Left ventricle myocardium inferior (tissue), 1 donor: ENCODE results near the gene FAM3D. TPM values are rescaled to one million over a fixed set of nuclear protein-coding genes. Genes with fewer than 3 reads are reported as not detected.
"Not testable (repeated sequence)": the region's sequence is repeated elsewhere in the genome, so short reads cannot be mapped to it uniquely, and the experiment has no call there.

Experiments
- DNase-seq: peaks from one replicate; pipeline ENCODE4 v3.0.0-alpha.2; 2020
- H3K27ac ChIP-seq: fragments of 200-600 bp; replicated peaks from 2 replicates; pipeline ENCODE4 v1.8.0; 2021
- H3K27me3 ChIP-seq: fragments of 200-600 bp; 2 replicates; pipeline ENCODE4 v1.8.0; 2021; ENCODE audit warnings: low read depth
- H3K36me3 ChIP-seq: fragments of 200-600 bp; 2 replicates; pipeline ENCODE4 v1.8.0; 2021
- H3K4me1 ChIP-seq: fragments of 200-600 bp; 2 replicates; pipeline ENCODE4 v1.8.0; 2021
- H3K4me3 ChIP-seq: fragments of 200-600 bp; 2 replicates; pipeline ENCODE4 v1.8.0; 2021; ENCODE audit warnings: mild to moderate bottlenecking, moderate library complexity
- H3K9me3 ChIP-seq: fragments of 200-600 bp; replicated peaks from 2 replicates; pipeline ENCODE4 v1.8.0; 2021
- CTCF ChIP-seq: fragments of 200-600 bp; IDR thresholded peaks from 2 replicates; pipeline ENCODE4 v1.8.0; 2021; ENCODE audit warnings: antibody characterized with exemption, mild to moderate bottlenecking, borderline replicate concordance
- intact Hi-C: fragments of 100-400 bp; cut with micrococcal nuclease; formaldehyde crosslinking; loops from one replicate; pipeline ENCODE4 v1.11.0; 2022
- total RNA-seq: library from RNA; stranded (reverse); fragmentation: NEBNext Ultra II Directional; extraction: Animal tissue kit (Norgen Biotek cat#: 25700); gene quantifications from one replicate; pipeline ENCODE4 v1.2.1, GENCODE V29; 2021
- donor health status: DM: no; HTN: yes; CAD: no; lungs with severe emphysema.

FAM3D gene
- total RNA-seq, 1 donor from 2014 or later = 0.16 TPM

- Histone ChIP-seq H3K4me3 (no peak overlapping the region), H3K27ac (no peak overlapping the region), H3K9me3 (no peaks in the 10 kb centered on the region), H3K4me1 (no peaks in the 10 kb centered on the region), H3K27me3 (peaks cover 7% of the 10 kb centered on the region), H3K36me3 (no peaks in the 10 kb centered on the region)
- DNase-seq = no peak
- intact Hi-C loops = no loop called here
- TF ChIP-seq CTCF = no peak
These were observed 40.0 kb upstream of the FAM3D start for GRCh38 chr3:58706395-58707167.

GRCh38 chr3:58704745-58705144 is 38.2 kb upstream of the FAM3D start:
- Histone ChIP-seq H3K4me1 (no peaks in the 10 kb centered on the region), H3K4me3 (no peak overlapping the region), H3K36me3 (no peaks in the 10 kb centered on the region), H3K9me3 (no peaks in the 10 kb centered on the region), H3K27ac (no peak overlapping the region), H3K27me3 (peaks cover 7% of the 10 kb centered on the region)
- intact Hi-C loops = no loop called here
- no peak for DNase-seq
- no peak for TF ChIP-seq CTCF

- DNase-seq, H3K4me3 ChIP-seq, H3K27ac ChIP-seq, H3K9me3 ChIP-seq, H3K4me1 ChIP-seq, intact Hi-C loops, H3K27me3 ChIP-seq, H3K36me3 ChIP-seq: not testable (repeated sequence)
These were observed 37.7 kb upstream of the FAM3D start for GRCh38 chr3:58704304-58704703.

GRCh38 chr3:58698246-58698645 is 31.7 kb upstream of the FAM3D start:
- TF ChIP-seq CTCF = no peak
- DNase-seq = no peak
- Histone ChIP-seq H3K27ac (no peak overlapping the region), H3K4me1 (no peaks in the 10 kb centered on the region), H3K27me3 (peaks cover 6% of the 10 kb centered on the region), H3K36me3 (no peaks in the 10 kb centered on the region), H3K9me3 (no peaks in the 10 kb centered on the region), H3K4me3 (no peak overlapping the region)
- intact Hi-C loops = no loop called here

GRCh38 chr3:58697561-58697960 is 31.0 kb upstream of the FAM3D start:
- no peak for DNase-seq
- no peaks in the 10 kb centered on the region for H3K36me3 ChIP-seq
- TF ChIP-seq CTCF = no peak
- no peaks in the 10 kb centered on the region for H3K27me3 ChIP-seq
- no peak overlapping the region for H3K4me3 ChIP-seq
- intact Hi-C loops = no loop called here
- H3K27ac ChIP-seq = no peak overlapping the region
- H3K9me3 ChIP-seq = peaks cover 4% of the 10 kb centered on the region
- H3K4me1 ChIP-seq = no peaks in the 10 kb centered on the region

- H3K4me3 ChIP-seq, H3K27me3 ChIP-seq, H3K36me3 ChIP-seq, DNase-seq, H3K27ac ChIP-seq, intact Hi-C loops, H3K4me1 ChIP-seq: not testable (repeated sequence)
- peaks cover 11% of the 10 kb centered on the region for H3K9me3 ChIP-seq
These were observed 30.2 kb upstream of the FAM3D start for GRCh38 chr3:58696813-58697212.
